Measurements from ENCODE around the gene POU3F3.

The POU3F3 gene

GRCh38 chr2:104853534-104854497 is at the start of gene POU3F3:
POU3F3 (plus strand) TSS chr2:104854115; CDS start chr2:104855511, 1,396 bp downstream.
- TF ChIP-seq CTCF (conservative IDR thresholded peaks at IDR 0.05; ENCODE audit: low read depth, low read length): no peak
- H3K4me3 ChIP-seq (ENCODE audit: low read length): no peak within 1 kb of the TSS
- no peak for DNase-seq (ENCODE audit: low read depth)

GRCh38 chr2:104804148-104804890 is 49.6 kb upstream of the POU3F3 start:
- no peak for DNase-seq (ENCODE audit: low read depth)
- H3K4me3 ChIP-seq (ENCODE audit: low read length): no peak overlapping the region
- no peak for TF ChIP-seq CTCF (conservative IDR thresholded peaks at IDR 0.05; ENCODE audit: low read depth, low read length)

- DNase-seq (ENCODE audit: low read depth): no peak
- H3K4me3 ChIP-seq (ENCODE audit: low read length): no peak overlapping the region
- TF ChIP-seq CTCF (conservative IDR thresholded peaks at IDR 0.05; ENCODE audit: low read depth, low read length): no peak
These were observed 41.6 kb upstream of the POU3F3 start for GRCh38 chr2:104812286-104812685.

- no peak for TF ChIP-seq CTCF (conservative IDR thresholded peaks at IDR 0.05; ENCODE audit: low read depth, low read length)
- DNase-seq (ENCODE audit: low read depth): no peak
- no peak overlapping the region for H3K4me3 ChIP-seq (ENCODE audit: low read length)
These were observed 37.8 kb upstream of the POU3F3 start for GRCh38 chr2:104816143-104816542.

- no peak overlapping the region for H3K4me3 ChIP-seq (ENCODE audit: low read length)
- no peak for DNase-seq (ENCODE audit: low read depth)
- TF ChIP-seq CTCF (conservative IDR thresholded peaks at IDR 0.05; ENCODE audit: low read depth, low read length): no peak
These were observed 35.7 kb upstream of the POU3F3 start for GRCh38 chr2:104818264-104818663.

GRCh38 chr2:104820126-104820525 is 33.8 kb upstream of the POU3F3 start:
- no peak for DNase-seq (ENCODE audit: low read depth)
- H3K4me3 ChIP-seq (ENCODE audit: low read length): no peak overlapping the region
- TF ChIP-seq CTCF (conservative IDR thresholded peaks at IDR 0.05; ENCODE audit: low read depth, low read length): no peak

All from retinal pigment epithelial cell (primary cell).